Adipose tissue (tissue), 3 donors: Measurements from ENCODE around the gene PARVA. TPM values are rescaled to one million over a fixed set of nuclear protein-coding genes. Genes with fewer than 3 reads are reported as not detected.
"Not testable (repeated sequence)": the region's sequence is repeated elsewhere in the genome, so short reads cannot be mapped to it uniquely, and the experiment has no call there.

Experiments
- H3K27ac ChIP-seq: one replicate; pipeline ENCODE4 v1.5.1; 2013; ENCODE audit warnings: low read depth, low read length
- WGBS, 3 donors: extraction: QIAGEN DNeasy Blood & Tissue Kit; methylation state at CpG; one replicate each; pipeline ENCODE4 v1.1.7; 2013; 5-methylcytosine and 5-hydroxymethylcytosine counted together
- polyA plus RNA-seq, 3 donors: library from polyadenylated mRNA; stranded (reverse); fragments of 200-250 nt; gene quantifications; one replicate each; pipeline ENCODE4 v1.2.3, GENCODE V29; 2013
- donor health status: healthy with polysubstance abuse.
- donor health status: Bipolar disorder and iron deficiency.
- donor health status: healthy.

PARVA gene
- polyA plus RNA-seq, 3 donors, result 20.3 to 81.9 (median 60.5) TPM

- 66 to 96% (median 96%) methylated on average over 6 of the region's 6 CpGs for WGBS, 3 donors
- H3K27ac ChIP-seq, result not testable (repeated sequence)
These were observed 10.3 kb upstream of the PARVA start for GRCh38 chr11:12367057-12367456.

GRCh38 chr11:12372111-12372510 is 5.3 kb upstream of the PARVA start:
- 36 to 94% (median 93%) methylated on average over 1 of the region's 1 CpG for WGBS, 3 donors
- H3K27ac ChIP-seq, result no peak overlapping the region

GRCh38 chr11:12375720-12376119 is 1.7 kb upstream of the PARVA start:
- no peak overlapping the region for H3K27ac ChIP-seq
- 49 to 56% (median 50%) methylated on average over 7 of the region's 7 CpGs for WGBS, 3 donors

GRCh38 chr11:12376259-12377081 is 901 bp upstream of the PARVA start:
- WGBS, 3 donors, result 38 to 54% (median 50%) methylated on average over 14 of the region's 14 CpGs
- H3K27ac ChIP-seq, result peak overlapping the region; percentile 95

GRCh38 chr11:12377824-12378593 is 638 bp downstream of the PARVA start:
- WGBS, 3 donors, result 2 to 5% (median 5%) methylated on average over 66 to 75 of the region's 76 CpGs
- H3K27ac ChIP-seq, result peak overlapping the region; percentile 95

GRCh38 chr11:12380565-12381325 is 3.4 kb downstream of the PARVA start:
- WGBS, 3 donors, result 85 to 92% (median 86%) methylated on average over 9 of the region's 9 CpGs
- H3K27ac ChIP-seq, result no peak overlapping the region

DNA sequence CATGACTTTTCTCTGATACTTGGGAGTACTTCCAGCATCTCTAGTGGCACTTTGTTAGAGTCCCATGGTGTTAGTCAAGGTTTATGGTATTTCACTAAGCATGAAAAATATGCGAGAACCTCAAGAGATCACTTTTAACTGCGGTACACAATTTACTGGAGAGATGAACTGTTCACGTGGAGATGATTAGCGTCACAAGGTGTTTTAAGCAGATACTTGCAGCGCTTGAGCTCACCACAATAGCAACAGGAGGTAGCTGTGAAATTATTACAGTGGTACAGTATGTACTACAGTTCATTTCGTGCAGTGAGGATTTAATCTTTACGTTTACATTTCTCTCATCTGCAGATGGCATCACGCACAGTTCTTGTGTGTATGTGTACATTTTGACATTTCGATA is 4.5 kb downstream of the PARVA start:
- 84 to 92% (median 91%) methylated on average over 9 of the region's 9 CpGs for WGBS, 3 donors
- no peak overlapping the region for H3K27ac ChIP-seq

DNA sequence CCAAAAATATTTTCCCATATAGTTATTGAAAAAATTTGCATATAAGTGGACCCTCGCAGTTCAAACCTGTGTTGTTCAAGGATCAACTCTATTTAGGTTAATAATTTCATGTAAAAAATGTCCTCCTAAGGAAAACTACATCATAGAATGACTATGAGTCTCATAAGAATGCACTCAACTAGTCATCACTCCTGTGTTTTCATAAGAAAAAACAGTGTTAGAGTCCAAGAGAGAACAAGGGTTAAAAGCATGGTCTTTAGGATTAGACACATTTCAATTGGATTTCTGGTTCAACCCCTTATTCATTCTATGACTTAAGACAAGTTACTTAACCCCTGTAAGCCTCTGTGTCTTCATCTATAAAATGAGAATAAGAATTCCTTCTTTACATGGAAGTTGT is 5.1 kb downstream of the PARVA start:
- H3K27ac ChIP-seq, result no peak overlapping the region

GRCh38 chr11:12386309-12386708 is 8.9 kb downstream of the PARVA start:
- H3K27ac ChIP-seq, result no peak overlapping the region
- 92 to 100% (median 97%) methylated on average over 1 of the region's 1 CpG for WGBS, 3 donors

More for the DNA sequence above, 5.1 kb downstream of the PARVA start:
- WGBS, 3 donors, result 85 to 93% (median 89%) methylated on average over 1 of the region's 1 CpG

DNA sequence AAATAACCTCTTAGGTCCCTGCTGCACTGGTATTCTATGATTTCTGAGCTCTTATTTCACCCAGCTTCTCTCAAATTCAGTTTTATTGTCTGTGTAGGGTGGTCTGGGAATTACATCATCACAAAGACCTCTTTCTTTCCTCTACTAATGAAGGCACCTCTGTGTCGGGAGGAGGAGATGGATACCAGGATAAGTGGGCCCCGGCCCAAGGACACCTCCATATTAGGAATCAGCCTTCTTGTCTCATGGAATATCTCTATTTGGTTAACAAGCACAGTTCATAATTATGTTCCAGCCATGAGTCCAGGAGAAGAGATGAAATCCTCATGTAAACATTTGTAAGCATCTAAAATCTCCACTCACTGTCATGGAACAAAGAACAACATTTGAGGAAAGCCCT is 9.4 kb downstream of the PARVA start:
- 40 to 89% (median 76%) methylated on average over 2 of the region's 2 CpGs for WGBS, 3 donors
- no peak overlapping the region for H3K27ac ChIP-seq

- 31 to 70% (median 55%) methylated on average over 3 of the region's 3 CpGs for WGBS, 3 donors
- H3K27ac ChIP-seq, result no peak overlapping the region
These were observed 10.8 kb downstream of the PARVA start for GRCh38 chr11:12388173-12388572.

- no peak overlapping the region for H3K27ac ChIP-seq
These were observed 11.7 kb downstream of the PARVA start for GRCh38 chr11:12388939-12389670.

GRCh38 chr11:12389676-12390657 is 12.6 kb downstream of the PARVA start:
- no peak overlapping the region for H3K27ac ChIP-seq

More at GRCh38 chr11:12388939-12389670, 11.7 kb downstream of the PARVA start:
- 86 to 100% (median 96%) methylated on average over 2 of the region's 2 CpGs for WGBS, 3 donors

DNA sequence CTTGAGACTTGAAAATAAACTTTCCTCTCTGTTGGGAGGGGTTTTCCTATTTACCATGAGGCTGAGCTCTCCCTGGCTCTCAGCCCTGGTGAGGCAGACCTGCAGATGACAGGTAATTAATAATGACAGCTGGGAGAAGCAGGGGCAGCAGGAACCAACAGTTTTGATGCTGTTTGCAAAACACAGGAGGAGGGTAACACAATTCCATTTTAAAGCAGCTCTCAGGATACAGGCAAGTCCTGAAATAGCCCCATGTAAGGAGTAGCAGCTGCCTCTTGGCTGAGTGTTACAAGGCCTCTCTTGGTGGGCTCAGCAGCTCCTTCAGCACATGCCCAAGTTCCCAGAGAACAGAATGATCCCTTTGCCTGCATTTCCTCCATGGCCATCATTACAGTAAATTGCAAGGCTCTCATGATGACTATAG is 13.3 kb downstream of the PARVA start:
- no peak overlapping the region for H3K27ac ChIP-seq

More at GRCh38 chr11:12389676-12390657, 12.6 kb downstream of the PARVA start:
- WGBS, 3 donors, result 42 to 54% (median 52%) methylated on average over 10 of the region's 10 CpGs

DNA sequence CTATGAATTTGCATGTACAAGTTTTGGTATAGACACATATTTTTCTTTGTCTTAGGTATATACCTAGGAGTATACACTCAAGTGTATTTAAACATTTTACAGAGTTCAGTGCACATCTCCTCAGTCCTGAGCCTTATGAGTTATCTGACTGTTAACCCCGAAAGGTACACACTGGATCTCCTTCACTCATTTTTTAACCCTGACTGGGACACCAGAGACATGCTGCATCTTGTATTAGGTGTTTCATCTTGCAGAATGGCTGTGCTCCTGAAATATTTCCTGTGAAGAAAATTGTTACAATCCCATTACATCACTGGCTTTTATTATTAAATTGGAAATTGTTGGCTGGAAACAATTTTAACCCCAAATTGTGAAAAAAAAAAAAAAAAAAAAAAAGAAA is 15.3 kb downstream of the PARVA start:
- 92 to 95% (median 92%) methylated on average over 1 of the region's 1 CpG for WGBS, 3 donors
- H3K27ac ChIP-seq, result no peak overlapping the region

DNA sequence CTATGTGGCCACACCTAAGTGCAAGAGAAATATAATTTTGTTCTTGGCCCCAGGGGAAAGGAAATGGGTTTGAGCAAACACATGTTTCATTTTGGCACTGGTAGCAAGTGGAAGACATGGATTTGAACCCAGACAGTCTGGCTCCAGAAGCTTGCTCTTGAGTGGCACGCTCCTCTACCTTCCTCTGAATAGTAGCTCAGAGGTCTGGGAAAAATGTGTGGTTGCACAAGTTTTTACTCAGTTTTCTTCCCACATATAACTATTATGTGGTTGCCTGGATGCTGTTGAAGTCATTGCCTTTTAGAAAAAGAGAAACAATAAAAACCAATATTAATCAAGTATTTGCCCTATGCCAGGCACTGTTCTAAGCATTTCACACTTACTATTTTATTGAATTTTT is 16.3 kb downstream of the PARVA start:
- no peak overlapping the region for H3K27ac ChIP-seq
- 93 to 100% (median 96%) methylated on average over 1 of the region's 1 CpG for WGBS, 3 donors

GRCh38 chr11:12394601-12395000 is 17.2 kb downstream of the PARVA start:
- H3K27ac ChIP-seq, result no peak overlapping the region
- 91 to 97% (median 95%) methylated on average over 6 of the region's 6 CpGs for WGBS, 3 donors
